ENCODE results near the gene SPATS2L. TPM values are rescaled to one million over a fixed set of nuclear protein-coding genes. Genes with fewer than 3 reads are reported as not detected.

The SPATS2L gene
- polyA plus RNA-seq, 1 of the 3 experiments (the other 2 are of a cell fraction): 86.8 TPM

- no peak for DNase-seq
- Histone ChIP-seq H3K4me1 (ENCODE audit: control insufficient read depth in 1 of 2, insufficient read depth in 2 of 2, low read depth in 1 of 2, low read length in 1 of 2) (peaks cover 11 to 13% of the 10 kb centered on the region in 2 experiments; a peak in 3 of 4 replicates), H2AFZ (ENCODE audit: low read depth) (peak overlapping the region; percentile 99), H3F3A (replicated peaks; ENCODE audit: insufficient read depth) (no peaks in the 10 kb centered on the region), H3K9ac (no peak overlapping the region; the same call in 1 of the 2 replicates), H3K4me3 (ENCODE audit: low read depth in 2 of 2, low read length in 1 of 2) (peak overlapping the region in 1 of 2 experiments; percentile 92; a peak in 2 of 4 replicates), H4K20me1 (ENCODE audit: insufficient read depth) (no peaks in the 10 kb centered on the region), H3K36me3 (replicated peaks in 1 of 2; ENCODE audit: control insufficient read depth in 1 of 2, insufficient read depth in 2 of 2, low read length in 1 of 2) (no peaks in the 10 kb centered on the region), H3K27me3 (ENCODE audit: insufficient read depth) (no peaks in the 10 kb centered on the region; the same call in 1 of the 2 replicates), H3K9me3 (no peaks in the 10 kb centered on the region), H3K9me2 (no peaks in the 10 kb centered on the region), H3K79me2 (ENCODE audit: insufficient read depth) (peaks cover 39% of the 10 kb centered on the region), H3K27ac (ENCODE audit: low read depth in 2 of 2, low read length in 1 of 2) (no peak overlapping the region), H3K4me2 (peak overlapping the region; percentile 83)
- POLR2A ChIA-PET: interaction anchor here (1.1 kb wide), 1 partner anchor 339 kb away, joined by 3 read pairs; the partner anchor contains the start of gene CLK1
- TF ChIP-seq YY1 (IDR thresholded peaks at IDR 0.05; ENCODE audit: low read depth) (no peak), JUND (IDR thresholded peaks at IDR 0.05) (no peak), TCF12 (IDR thresholded peaks at IDR 0.05) (no peak)
- WGBS (ENCODE audit: low lambda C conversion rate): 38% methylated on average over 2 of the region's 2 CpGs
- CTCF ChIA-PET: interaction anchor here (0.9 to 2.8 kb wide), 4 partner anchors 11 to 180 kb away, joined by 3 to 16 read pairs (median 3); partner anchors contain the start of gene KCTD18
These were observed 218.6 kb downstream of the SPATS2L start for GRCh38 chr2:200525066-200525465.

GRCh38 chr2:200525551-200525881, 219.0 kb downstream of the SPATS2L start:
- peak overlapping the region in 1 of 2 experiments; percentile 72; a peak in 2 of 4 replicates for H3K27ac ChIP-seq (ENCODE audit: low read depth in 2 of 2, low read length in 1 of 2)
- no peaks in the 10 kb centered on the region for H3K36me3 ChIP-seq (replicated peaks in 1 of 2; ENCODE audit: control insufficient read depth in 1 of 2, insufficient read depth in 2 of 2, low read length in 1 of 2)
- H3K4me3 ChIP-seq (ENCODE audit: low read depth in 2 of 2, low read length in 1 of 2): peak overlapping the region; percentile 92 to 96
- H3K9me2 ChIP-seq: no peaks in the 10 kb centered on the region
- no peaks in the 10 kb centered on the region for H3K9me3 ChIP-seq
- CTCF ChIA-PET: interaction anchor here (0.6 to 2.8 kb wide), 5 partner anchors 11 to 176 kb away, joined by 3 to 16 read pairs (median 3); partner anchors contain the start of gene KCTD18
- 4% methylated on average over 7 of the region's 7 CpGs for WGBS (ENCODE audit: low lambda C conversion rate)
- H2AFZ ChIP-seq (ENCODE audit: low read depth): peak overlapping the region; percentile 99
- peaks cover 11 to 13% of the 10 kb centered on the region in 2 experiments; a peak in 3 of 4 replicates for H3K4me1 ChIP-seq (ENCODE audit: control insufficient read depth in 1 of 2, insufficient read depth in 2 of 2, low read depth in 1 of 2, low read length in 1 of 2)
- H4K20me1 ChIP-seq (ENCODE audit: insufficient read depth): no peaks in the 10 kb centered on the region
- no peaks in the 10 kb centered on the region for H3F3A ChIP-seq (replicated peaks; ENCODE audit: insufficient read depth)
- POLR2A ChIA-PET: interaction anchor here (1.1 kb wide), 1 partner anchor 339 kb away, joined by 3 read pairs; the partner anchor contains the start of gene CLK1
- TF ChIP-seq USF1 (IDR thresholded peaks at IDR 0.05; ENCODE audit: borderline replicate concordance, low read depth) (no peak), TCF12 (IDR thresholded peaks at IDR 0.05) (no peak), PBX3 (IDR thresholded peaks at IDR 0.05) (no peak), RXRA (IDR thresholded peaks at IDR 0.05; ENCODE audit: borderline replicate concordance, low read depth) (no peak), CTCF (IDR thresholded peaks at IDR 0.05) (no peak), YY1 (IDR thresholded peaks at IDR 0.05; ENCODE audit: low read depth) (no peak), FOSL2 (IDR thresholded peaks at IDR 0.05; ENCODE audit: borderline replicate concordance, low read depth) (no peak), NFIC (IDR thresholded peaks at IDR 0.05; ENCODE audit: borderline replicate concordance) (no peak), ELF1 (IDR thresholded peaks at IDR 0.05) (no peak)
- no peaks in the 10 kb centered on the region; the same call in 1 of the 2 replicates for H3K27me3 ChIP-seq (ENCODE audit: insufficient read depth)
- H3K4me2 ChIP-seq: peak overlapping the region; percentile 83
- peak overlapping the region; percentile 52; the same call in 1 of the 2 replicates for H3K9ac ChIP-seq
- no peak for DNase-seq
- H3K79me2 ChIP-seq (ENCODE audit: insufficient read depth): peaks cover 44% of the 10 kb centered on the region
